ENCODE data around the gene RNF168. TPM values are rescaled to one million over a fixed set of nuclear protein-coding genes. Genes with fewer than 3 reads are reported as not detected.
"Not testable (repeated sequence)": the region's sequence is repeated elsewhere in the genome, so short reads cannot be mapped to it uniquely, and the experiment has no call there.

RNF168 gene
- total RNA-seq, 2 donors from 2014 or later, result 37.3 to 48.4 TPM

DNA sequence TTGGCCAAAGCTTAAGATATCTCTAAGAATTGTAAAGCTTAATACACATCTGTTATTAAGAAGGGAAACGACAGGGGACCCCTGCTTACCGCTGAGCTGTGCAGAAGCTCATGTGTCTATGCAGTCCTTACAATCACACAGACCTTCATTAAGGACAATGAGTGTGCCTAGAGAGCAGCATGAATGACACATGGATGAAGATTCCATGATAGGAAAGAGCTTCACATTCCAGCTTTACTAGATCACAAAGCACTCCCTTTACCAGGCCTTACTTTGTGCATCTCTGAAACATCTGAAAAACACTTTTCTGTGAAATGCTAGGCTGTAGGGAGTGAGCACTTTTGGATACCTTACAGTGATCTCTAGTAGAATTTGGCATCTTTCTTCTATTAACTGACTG lies 32.0 kb downstream of the RNF168 start:
- Mint-ChIP-seq H3K9me3 (no peaks in the 10 kb centered on the region), H3K27ac (no peak overlapping the region), H3K36me3 (ENCODE audit: low read depth) (peaks cover 43% of the 10 kb centered on the region), H3K27me3 (ENCODE audit: insufficient read depth) (no peaks in the 10 kb centered on the region), H3K4me1 (no peaks in the 10 kb centered on the region), H3K4me3 (no peak overlapping the region)
- Histone ChIP-seq H3K27me3 (ENCODE audit: control insufficient read depth, insufficient read depth, low read length, poor library complexity, severe bottlenecking) (no peaks in the 10 kb centered on the region), H3K4me3 (ENCODE audit: low read length) (no peak overlapping the region), H3K27ac (ENCODE audit: low read depth, low read length) (no peak overlapping the region), H3K9me3 (ENCODE audit: control insufficient read depth, low read length) (no peaks in the 10 kb centered on the region), H3K4me1 (ENCODE audit: control insufficient read depth, insufficient read depth, low read length) (no peaks in the 10 kb centered on the region), H3K36me3 (ENCODE audit: control insufficient read depth, insufficient read depth, low read length) (peaks cover 63% of the 10 kb centered on the region), H3K9ac (ENCODE audit: extremely low read depth, low read length, poor library complexity, severe bottlenecking) (no peak overlapping the region)
- TF ChIP-seq, protein P1, sequence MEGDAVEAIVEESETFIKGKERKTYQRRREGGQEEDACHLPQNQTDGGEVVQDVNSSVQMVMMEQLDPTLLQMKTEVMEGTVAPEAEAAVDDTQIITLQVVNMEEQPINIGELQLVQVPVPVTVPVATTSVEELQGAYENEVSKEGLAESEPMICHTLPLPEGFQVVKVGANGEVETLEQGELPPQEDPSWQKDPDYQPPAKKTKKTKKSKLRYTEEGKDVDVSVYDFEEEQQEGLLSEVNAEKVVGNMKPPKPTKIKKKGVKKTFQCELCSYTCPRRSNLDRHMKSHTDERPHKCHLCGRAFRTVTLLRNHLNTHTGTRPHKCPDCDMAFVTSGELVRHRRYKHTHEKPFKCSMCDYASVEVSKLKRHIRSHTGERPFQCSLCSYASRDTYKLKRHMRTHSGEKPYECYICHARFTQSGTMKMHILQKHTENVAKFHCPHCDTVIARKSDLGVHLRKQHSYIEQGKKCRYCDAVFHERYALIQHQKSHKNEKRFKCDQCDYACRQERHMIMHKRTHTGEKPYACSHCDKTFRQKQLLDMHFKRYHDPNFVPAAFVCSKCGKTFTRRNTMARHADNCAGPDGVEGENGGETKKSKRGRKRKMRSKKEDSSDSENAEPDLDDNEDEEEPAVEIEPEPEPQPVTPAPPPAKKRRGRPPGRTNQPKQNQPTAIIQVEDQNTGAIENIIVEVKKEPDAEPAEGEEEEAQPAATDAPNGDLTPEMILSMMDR (conservative IDR thresholded peaks at IDR 0.05), result no peak
- DNase-seq, result no peak
- WGBS, 2 experiments (ENCODE audit: insufficient coverage in 1 of 2, insufficient read length in 1 of 2), result 90 to 100% methylated on average over 1 to 2 of the region's 2 CpGs

DNA sequence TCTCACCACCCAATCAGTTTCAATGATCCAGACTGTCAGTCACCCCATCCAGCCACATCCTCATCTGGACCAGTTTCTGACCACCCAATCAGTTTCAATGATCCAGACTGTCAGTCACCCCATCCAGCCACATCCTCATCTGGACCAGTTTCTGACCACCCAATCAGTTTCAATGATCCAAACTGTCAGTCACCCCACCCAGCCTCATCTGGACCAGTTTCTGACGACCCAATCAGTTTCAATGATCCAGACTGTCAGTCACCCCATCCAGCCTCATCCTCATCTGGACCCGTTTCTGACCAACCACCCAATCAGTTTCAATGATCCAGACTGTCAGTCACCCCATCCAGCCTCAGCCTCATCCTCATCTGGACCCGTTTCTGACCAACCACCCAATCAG lies 33.4 kb downstream of the RNF168 start:
- H3K9me3 ChIP-seq (ENCODE audit: control insufficient read depth, low read length); H3K9me3 Mint-ChIP-seq; H3K27ac ChIP-seq (ENCODE audit: low read depth, low read length); H3K4me1 Mint-ChIP-seq; H3K4me3 ChIP-seq (ENCODE audit: low read length); H3K27ac Mint-ChIP-seq; DNase-seq; H3K4me3 Mint-ChIP-seq; H3K4me1 ChIP-seq (ENCODE audit: control insufficient read depth, insufficient read depth, low read length); H3K27me3 ChIP-seq (ENCODE audit: control insufficient read depth, insufficient read depth, low read length, poor library complexity, severe bottlenecking); H3K27me3 Mint-ChIP-seq (ENCODE audit: insufficient read depth); H3K9ac ChIP-seq (ENCODE audit: extremely low read depth, low read length, poor library complexity, severe bottlenecking): not testable (repeated sequence)
- H3K36me3 ChIP-seq (ENCODE audit: control insufficient read depth, insufficient read depth, low read length), result peaks cover 58% of the 10 kb centered on the region
- H3K36me3 Mint-ChIP-seq (ENCODE audit: low read depth), result peaks cover 41% of the 10 kb centered on the region
- 95 to 97% methylated on average over 3 of the region's 3 CpGs for WGBS, 2 experiments (ENCODE audit: insufficient coverage in 1 of 2, insufficient read length in 1 of 2)

DNA sequence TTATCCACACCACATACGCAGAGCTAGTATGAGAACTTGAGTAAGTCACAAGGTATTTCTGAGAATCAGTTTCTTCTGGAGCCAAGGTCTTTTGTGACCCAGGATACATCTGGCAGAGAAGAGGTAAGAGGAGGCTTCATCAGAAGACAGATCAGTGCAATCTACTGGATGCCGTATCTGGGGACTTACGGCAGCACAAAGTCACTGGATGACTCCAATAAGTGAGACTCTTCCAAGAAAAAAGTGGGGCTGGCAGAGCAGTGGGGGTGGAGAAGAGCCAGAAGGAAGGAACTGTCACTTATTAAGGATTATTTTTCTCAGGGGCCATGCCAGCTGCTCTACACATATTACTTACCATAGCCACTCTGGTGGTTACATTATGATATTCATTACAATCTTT lies 39.8 kb downstream of the RNF168 start:
- Mint-ChIP-seq H3K9me3 (peaks cover 14% of the 10 kb centered on the region), H3K4me1 (no peaks in the 10 kb centered on the region), H3K36me3 (ENCODE audit: low read depth) (peaks cover 14% of the 10 kb centered on the region), H3K27me3 (ENCODE audit: insufficient read depth) (no peaks in the 10 kb centered on the region), H3K27ac (no peak overlapping the region), H3K4me3 (no peak overlapping the region)
- 95 to 96% methylated on average over 3 of the region's 3 CpGs for WGBS, 2 experiments (ENCODE audit: insufficient coverage in 1 of 2, insufficient read length in 1 of 2)
- Histone ChIP-seq H3K4me3 (ENCODE audit: low read length) (no peak overlapping the region), H3K27ac (ENCODE audit: low read depth, low read length) (no peak overlapping the region), H3K9ac (ENCODE audit: extremely low read depth, low read length, poor library complexity, severe bottlenecking) (no peak overlapping the region), H3K4me1 (ENCODE audit: control insufficient read depth, insufficient read depth, low read length) (no peaks in the 10 kb centered on the region), H3K9me3 (ENCODE audit: control insufficient read depth, low read length) (no peaks in the 10 kb centered on the region), H3K36me3 (ENCODE audit: control insufficient read depth, insufficient read depth, low read length) (peaks cover 9% of the 10 kb centered on the region), H3K27me3 (ENCODE audit: control insufficient read depth, insufficient read depth, low read length, poor library complexity, severe bottlenecking) (no peaks in the 10 kb centered on the region)
- no peak for DNase-seq
- TF ChIP-seq, protein P1 (conservative IDR thresholded peaks at IDR 0.05), result no peak

DNA sequence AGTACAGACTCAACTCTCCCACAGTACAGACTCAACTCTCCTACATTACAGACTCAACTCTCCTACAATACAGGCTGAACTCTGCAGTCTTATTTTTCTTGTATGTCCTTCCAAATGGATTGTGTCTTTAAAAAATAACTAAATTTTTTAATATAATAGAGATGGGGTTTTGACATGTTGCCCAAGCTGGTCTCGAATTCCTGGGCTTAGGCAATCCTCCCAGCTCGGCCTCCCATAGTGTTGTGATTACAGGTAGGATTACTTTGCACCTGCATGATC lies 40.2 kb downstream of the RNF168 start:
- Histone ChIP-seq H3K9me3 (ENCODE audit: control insufficient read depth, low read length) (no peaks in the 10 kb centered on the region), H3K27me3 (ENCODE audit: control insufficient read depth, insufficient read depth, low read length, poor library complexity, severe bottlenecking) (no peaks in the 10 kb centered on the region), H3K36me3 (ENCODE audit: control insufficient read depth, insufficient read depth, low read length) (peaks cover 5% of the 10 kb centered on the region), H3K4me3 (ENCODE audit: low read length) (no peak overlapping the region), H3K4me1 (ENCODE audit: control insufficient read depth, insufficient read depth, low read length) (no peaks in the 10 kb centered on the region), H3K27ac (ENCODE audit: low read depth, low read length) (no peak overlapping the region), H3K9ac (ENCODE audit: extremely low read depth, low read length, poor library complexity, severe bottlenecking) (no peak overlapping the region)
- H3K27ac Mint-ChIP-seq, result no peak overlapping the region
- TF ChIP-seq, protein P1 (conservative IDR thresholded peaks at IDR 0.05), result no peak
- H3K4me1 Mint-ChIP-seq, result no peaks in the 10 kb centered on the region
- 77% methylated on average over 2 of the region's 2 CpGs; no CpG with 5 or more reads in 1 of the 2 experiments for WGBS, 2 experiments (ENCODE audit: insufficient coverage in 1 of 2, insufficient read length in 1 of 2)
- H3K27me3 Mint-ChIP-seq (ENCODE audit: insufficient read depth), result no peaks in the 10 kb centered on the region
- no peak overlapping the region for H3K4me3 Mint-ChIP-seq
- no peak for DNase-seq
- H3K36me3 Mint-ChIP-seq (ENCODE audit: low read depth), result peaks cover 12% of the 10 kb centered on the region
- H3K9me3 Mint-ChIP-seq, result peaks cover 14% of the 10 kb centered on the region

DNA sequence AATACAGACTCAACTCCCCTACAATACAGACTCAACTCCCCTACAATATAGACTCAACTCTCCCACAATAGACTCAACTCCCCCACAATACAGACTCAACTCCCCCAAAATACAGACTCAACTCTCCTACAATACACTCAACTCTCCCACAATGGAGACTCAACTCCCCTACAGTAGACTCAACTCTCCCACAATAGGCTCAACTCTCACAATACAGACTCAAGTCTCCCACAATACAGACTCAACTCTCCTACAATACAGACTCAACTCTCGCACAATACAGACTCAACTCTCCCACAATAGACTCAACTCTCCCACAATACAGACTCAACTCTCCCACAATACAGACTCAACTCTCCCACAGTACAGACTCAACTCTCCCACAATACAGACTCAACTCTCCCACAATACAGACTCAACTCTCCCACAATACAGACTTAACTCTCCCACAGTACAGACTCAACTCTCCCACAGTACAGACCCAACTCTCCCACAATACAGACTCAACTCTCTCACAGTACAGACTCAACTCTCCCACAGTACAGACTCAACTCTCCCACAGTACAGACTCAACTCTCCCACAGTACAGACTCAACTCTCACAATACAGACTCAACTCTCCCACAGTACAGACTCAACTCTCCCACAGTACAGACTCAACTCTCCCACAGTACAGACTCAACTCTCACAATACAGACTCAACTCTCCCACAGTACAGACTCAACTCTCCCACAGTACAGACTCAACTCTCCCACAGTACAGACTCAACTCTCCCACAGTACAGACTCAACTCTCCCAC lies 40.7 kb downstream of the RNF168 start:
- H3K9ac ChIP-seq (ENCODE audit: extremely low read depth, low read length, poor library complexity, severe bottlenecking); H3K4me1 ChIP-seq (ENCODE audit: control insufficient read depth, insufficient read depth, low read length); H3K27me3 Mint-ChIP-seq (ENCODE audit: insufficient read depth); H3K27ac ChIP-seq (ENCODE audit: low read depth, low read length); H3K4me3 ChIP-seq (ENCODE audit: low read length); H3K9me3 ChIP-seq (ENCODE audit: control insufficient read depth, low read length); H3K4me3 Mint-ChIP-seq; H3K4me1 Mint-ChIP-seq; H3K36me3 ChIP-seq (ENCODE audit: control insufficient read depth, insufficient read depth, low read length); H3K27ac Mint-ChIP-seq; H3K27me3 ChIP-seq (ENCODE audit: control insufficient read depth, insufficient read depth, low read length, poor library complexity, severe bottlenecking); DNase-seq: not testable (repeated sequence)
- Mint-ChIP-seq H3K36me3 (ENCODE audit: low read depth) (peaks cover 11% of the 10 kb centered on the region), H3K9me3 (peaks cover 14% of the 10 kb centered on the region)
- 95% methylated on average over 1 of the region's 1 CpG; no CpG with 5 or more reads in 1 of the 2 experiments for WGBS, 2 experiments (ENCODE audit: insufficient coverage in 1 of 2, insufficient read length in 1 of 2)
